Vagina (tissue), 2 donors: ENCODE results near the gene SFMBT2. TPM values are rescaled to one million over a fixed set of nuclear protein-coding genes. Genes with fewer than 3 reads are reported as not detected.

Experiments
- DNase-seq, 2 donors: peaks; one replicate each; pipeline ENCODE4 v3.0.0-alpha.2; 2017; ENCODE audit errors: extremely low spot score in 2 of 2
- H3K27ac ChIP-seq: fragments of 200-600 bp; sonication (generic); one replicate; pipeline ENCODE4 v1.5.1; 2019
- H3K27me3 ChIP-seq: fragments of 200-600 bp; sonication (generic); one replicate; pipeline ENCODE4 v1.5.1; 2019
- H3K36me3 ChIP-seq, 2 donors: fragments of 200-600 bp; sonication (generic); one replicate each; pipeline ENCODE4 v1.5.1; 2017 to 2019
- H3K4me1 ChIP-seq: fragments of 200-600 bp; sonication (generic); one replicate; pipeline ENCODE4 v1.5.1; 2019
- H3K4me3 ChIP-seq, 2 donors: fragments of 200-600 bp; sonication (generic); 1 replicate in 1 of 2; 2 replicates in 1 of 2; pipeline ENCODE4 v1.5.1; 2016 to 2019
- H3K9me3 ChIP-seq: fragments of 200-600 bp; sonication (generic); one replicate; pipeline ENCODE4 v1.5.1; 2019
- CTCF ChIP-seq, 3 experiments: fragments of 450-650 bp in 2 of 3; fragments of 200-600 bp in 1 of 3; sonication (generic) in 1 of 3; IDR thresholded peaks; one replicate each; pipeline ENCODE4 v1.5.1; 2017 to 2019; ENCODE audit warnings: antibody characterized with exemption in 3 of 3, mild to moderate bottlenecking in 2 of 3, moderate library complexity in 2 of 3
- POLR2A ChIP-seq, 2 donors: fragments of 450-650 bp; IDR thresholded peaks; one replicate each; pipeline ENCODE4 v1.6.1; 2017; ENCODE audit warnings: antibody characterized with exemption in 2 of 2, mild to moderate bottlenecking in 2 of 2, moderate library complexity in 2 of 2
- POLR2AphosphoS5 ChIP-seq, 2 donors: sonication (generic); formaldehyde crosslinking; IDR thresholded peaks; one replicate each; pipeline ENCODE4 v1.9.0; 2017; ENCODE audit warnings: antibody characterized with exemption in 2 of 2, mild to moderate bottlenecking in 2 of 2, low read depth in 1 of 2; ENCODE audit not compliant: insufficient read depth in 1 of 2
- intact Hi-C: fragments of 100-400 bp; cut with DNase I; formaldehyde crosslinking; loops from one replicate; pipeline ENCODE4 v1.15.1; 2023
- total RNA-seq: library from RNA; depleted of rRNA; stranded (reverse); fragments of >200 nt; gene quantifications from one replicate; pipeline ENCODE4 v1.2.3, GENCODE V29; 2016

The SFMBT2 gene
- total RNA-seq, 1 donor from 2014 or later, result 12.5 TPM

GRCh38 chr10:7298495-7298894, 112.3 kb downstream of the SFMBT2 start:
- Histone ChIP-seq H3K4me1 (peaks cover 31% of the 10 kb centered on the region), H3K27ac (no peak overlapping the region), H3K4me3 (no peak overlapping the region), H3K27me3 (no peaks in the 10 kb centered on the region), H3K9me3 (no peaks in the 10 kb centered on the region), H3K36me3 (no peaks in the 10 kb centered on the region)
- intact Hi-C loops, result no loop called here
- TF ChIP-seq CTCF (IDR thresholded peaks at IDR 0.05) (no peak), POLR2AphosphoS5 (IDR thresholded peaks at IDR 0.05; ENCODE audit: insufficient read depth in 1 of 2, low read depth in 1 of 2) (no peak), POLR2A (IDR thresholded peaks at IDR 0.05) (no peak)
- DNase-seq, result no peak

- TF ChIP-seq POLR2A (IDR thresholded peaks at IDR 0.05) (no peak), CTCF (IDR thresholded peaks at IDR 0.05) (no peak), POLR2AphosphoS5 (IDR thresholded peaks at IDR 0.05; ENCODE audit: insufficient read depth in 1 of 2, low read depth in 1 of 2) (no peak)
- intact Hi-C loops, result no loop called here
- Histone ChIP-seq H3K4me3 (no peak overlapping the region), H3K27ac (no peak overlapping the region), H3K27me3 (no peaks in the 10 kb centered on the region), H3K36me3 (no peaks in the 10 kb centered on the region), H3K4me1 (peaks cover 27% of the 10 kb centered on the region), H3K9me3 (no peaks in the 10 kb centered on the region)
- no peak for DNase-seq
These were observed 113.7 kb downstream of the SFMBT2 start for GRCh38 chr10:7297094-7297493.

GRCh38 chr10:7296648-7297047, 114.2 kb downstream of the SFMBT2 start:
- Histone ChIP-seq H3K27me3 (no peaks in the 10 kb centered on the region), H3K27ac (no peak overlapping the region)
- TF ChIP-seq POLR2A (IDR thresholded peaks at IDR 0.05), result no peak
- TF ChIP-seq CTCF (IDR thresholded peaks at IDR 0.05), result no peak
- no peak for TF ChIP-seq POLR2AphosphoS5 (IDR thresholded peaks at IDR 0.05; ENCODE audit: insufficient read depth in 1 of 2, low read depth in 1 of 2)

GRCh38 chr10:7296076-7296475, 114.8 kb downstream of the SFMBT2 start:
- intact Hi-C loops, result no loop called here
- TF ChIP-seq POLR2AphosphoS5 (IDR thresholded peaks at IDR 0.05; ENCODE audit: insufficient read depth in 1 of 2, low read depth in 1 of 2) (no peak), CTCF (IDR thresholded peaks at IDR 0.05) (no peak), POLR2A (IDR thresholded peaks at IDR 0.05) (no peak)
- H3K4me3 ChIP-seq, result no peak overlapping the region
- H3K4me1 ChIP-seq, result peaks cover 17% of the 10 kb centered on the region
- no peak for DNase-seq
- no peaks in the 10 kb centered on the region for H3K36me3 ChIP-seq
- H3K9me3 ChIP-seq, result no peaks in the 10 kb centered on the region
- H3K27me3 ChIP-seq, result no peaks in the 10 kb centered on the region
- no peak overlapping the region for H3K27ac ChIP-seq

More at GRCh38 chr10:7296648-7297047, 114.2 kb downstream of the SFMBT2 start:
- DNase-seq, result no peak
- Histone ChIP-seq H3K4me3 (no peak overlapping the region), H3K4me1 (peaks cover 22% of the 10 kb centered on the region), H3K36me3 (no peaks in the 10 kb centered on the region), H3K9me3 (no peaks in the 10 kb centered on the region)
- intact Hi-C loops, result no loop called here

- H3K4me3 ChIP-seq, result no peak overlapping the region
- no peak for DNase-seq
- H3K27me3 ChIP-seq, result no peaks in the 10 kb centered on the region
- no peaks in the 10 kb centered on the region for H3K9me3 ChIP-seq
- H3K4me1 ChIP-seq, result peaks cover 7% of the 10 kb centered on the region
- no peak for TF ChIP-seq POLR2AphosphoS5 (IDR thresholded peaks at IDR 0.05; ENCODE audit: insufficient read depth in 1 of 2, low read depth in 1 of 2)
- no peak for TF ChIP-seq CTCF (IDR thresholded peaks at IDR 0.05)
- TF ChIP-seq POLR2A (IDR thresholded peaks at IDR 0.05), result no peak
- intact Hi-C loops, result no loop called here
- H3K27ac ChIP-seq, result no peak overlapping the region
- no peaks in the 10 kb centered on the region for H3K36me3 ChIP-seq
These were observed 117.4 kb downstream of the SFMBT2 start for GRCh38 chr10:7293378-7293920.
